Esophagus squamous epithelium (tissue), 5 donors: Measurements from ENCODE around the gene PNPLA8. TPM values are rescaled to one million over a fixed set of nuclear protein-coding genes. Genes with fewer than 3 reads are reported as not detected.

Experiments used
- DNase-seq: peaks from one replicate; lab custom pipeline; 2025; lab: John Stamatoyannopoulos, UW
- H3K27ac ChIP-seq, 4 donors: fragments of 200-600 bp; sonication (generic); one replicate each; pipeline ENCODE4 v1.5.1; 2016 to 2019; ENCODE audit warnings: mild to moderate bottlenecking in 1 of 4
- H3K27me3 ChIP-seq, 4 donors: fragments of 200-600 bp; sonication (generic); 1 replicate in 3 of 4; 2 replicates in 1 of 4; pipeline versions ENCODE4 v1.5.1 to v1.6.0; 2017 to 2021; ENCODE audit warnings: antibody characterized with exemption in 1 of 4
- H3K36me3 ChIP-seq, 3 donors: fragments of 200-600 bp; sonication (generic); one replicate each; pipeline ENCODE4 v1.5.1; 2016 to 2019
- H3K4me1 ChIP-seq, 3 donors: fragments of 200-600 bp; sonication (generic); one replicate each; pipeline ENCODE4 v1.5.1; 2017 to 2019
- H3K4me3 ChIP-seq, 4 donors: fragments of 200-600 bp; sonication (generic); 1 replicate in 3 of 4; 2 replicates in 1 of 4; pipeline ENCODE4 v1.5.1; 2016 to 2019; ENCODE audit warnings: mild to moderate bottlenecking in 2 of 4, moderate library complexity in 1 of 4
- H3K9me3 ChIP-seq, 3 donors: fragments of 200-600 bp; sonication (generic); one replicate each; pipeline ENCODE4 v1.5.1; 2016 to 2019
- POLR2A ChIP-seq, 4 donors: fragments of 450-650 bp; IDR thresholded peaks; one replicate each; pipeline ENCODE4 v1.6.1; 2017; ENCODE audit warnings: antibody characterized with exemption in 4 of 4, mild to moderate bottlenecking in 4 of 4, moderate library complexity in 3 of 4
- WGBS, 2 donors: methylation state at CpG; one replicate each; pipeline ENCODE4 v1.1.5; 2018; 5-methylcytosine and 5-hydroxymethylcytosine counted together
- intact Hi-C: fragments of 100-400 bp; cut with DNase I; formaldehyde crosslinking; loops from one replicate; pipeline ENCODE4 v1.15.0; 2022
- total RNA-seq, 4 donors: library from RNA; depleted of rRNA; stranded (reverse); fragments of >200 nt; gene quantifications; one replicate each; pipeline ENCODE4 v1.1.0, GENCODE V29; 2016
- TF ChIP-seq, protein P1 (sequence below), 6 experiments: fragments of 450-650 bp in 4 of 6; fragments of 200-600 bp in 2 of 6; sonication (generic) in 2 of 6; IDR thresholded peaks; one replicate each; pipeline ENCODE4 v1.5.1; 2016 to 2019; ENCODE audit warnings: antibody characterized with exemption in 6 of 6, mild to moderate bottlenecking in 4 of 6, moderate library complexity in 4 of 6
- donor health status: DM: yes; HTN: yes; CAD: no.

Gene PNPLA8
- total RNA-seq, 4 donors from 2014 or later = 15.8 to 30.7 (median 25.7) TPM

DNA sequence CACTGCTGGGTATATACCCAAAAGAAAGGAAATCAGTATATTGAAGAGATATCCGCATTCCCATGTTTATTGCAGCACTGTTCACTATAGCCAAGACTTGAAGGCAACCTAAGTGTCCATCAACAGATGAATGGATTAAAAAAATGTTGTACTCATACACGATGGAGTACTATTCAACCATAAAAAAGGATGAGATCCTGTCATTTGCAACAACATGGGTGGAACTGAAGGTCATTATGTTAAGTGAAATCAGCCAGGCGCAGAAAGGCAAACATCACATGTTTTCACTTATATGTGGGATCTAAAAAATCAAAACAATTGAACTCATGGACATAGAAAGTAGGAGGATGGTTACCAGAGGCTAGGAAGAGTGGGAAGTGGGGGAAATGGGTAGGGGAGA lies 89.0 kb downstream of the PNPLA8 start:
- no peaks in the 10 kb centered on the region for H3K9me3 ChIP-seq
- H3K4me1 ChIP-seq = no peaks in the 10 kb centered on the region
- intact Hi-C loops = no loop called here
- no peaks in the 10 kb centered on the region for H3K27me3 ChIP-seq
- H3K36me3 ChIP-seq = no peaks in the 10 kb centered on the region
- TF ChIP-seq, protein P1, sequence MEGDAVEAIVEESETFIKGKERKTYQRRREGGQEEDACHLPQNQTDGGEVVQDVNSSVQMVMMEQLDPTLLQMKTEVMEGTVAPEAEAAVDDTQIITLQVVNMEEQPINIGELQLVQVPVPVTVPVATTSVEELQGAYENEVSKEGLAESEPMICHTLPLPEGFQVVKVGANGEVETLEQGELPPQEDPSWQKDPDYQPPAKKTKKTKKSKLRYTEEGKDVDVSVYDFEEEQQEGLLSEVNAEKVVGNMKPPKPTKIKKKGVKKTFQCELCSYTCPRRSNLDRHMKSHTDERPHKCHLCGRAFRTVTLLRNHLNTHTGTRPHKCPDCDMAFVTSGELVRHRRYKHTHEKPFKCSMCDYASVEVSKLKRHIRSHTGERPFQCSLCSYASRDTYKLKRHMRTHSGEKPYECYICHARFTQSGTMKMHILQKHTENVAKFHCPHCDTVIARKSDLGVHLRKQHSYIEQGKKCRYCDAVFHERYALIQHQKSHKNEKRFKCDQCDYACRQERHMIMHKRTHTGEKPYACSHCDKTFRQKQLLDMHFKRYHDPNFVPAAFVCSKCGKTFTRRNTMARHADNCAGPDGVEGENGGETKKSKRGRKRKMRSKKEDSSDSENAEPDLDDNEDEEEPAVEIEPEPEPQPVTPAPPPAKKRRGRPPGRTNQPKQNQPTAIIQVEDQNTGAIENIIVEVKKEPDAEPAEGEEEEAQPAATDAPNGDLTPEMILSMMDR (IDR thresholded peaks at IDR 0.05) = no peak
- H3K27ac ChIP-seq = no peak overlapping the region
- DNase-seq = no peak
- 83 to 87% methylated on average over 3 of the region's 3 CpGs for WGBS, 2 donors
- no peak overlapping the region for H3K4me3 ChIP-seq

GRCh38 chr7:108434010-108434409 lies 91.9 kb downstream of the PNPLA8 start:
- H3K27me3 ChIP-seq = no peaks in the 10 kb centered on the region
- intact Hi-C loops = no loop called here
- H3K4me3 ChIP-seq = no peak overlapping the region
- H3K27ac ChIP-seq = no peak overlapping the region
- no peaks in the 10 kb centered on the region for H3K4me1 ChIP-seq
- WGBS, 2 donors = 61 to 65% methylated on average over 2 of the region's 2 CpGs
- H3K36me3 ChIP-seq = no peaks in the 10 kb centered on the region
- TF ChIP-seq POLR2A (IDR thresholded peaks at IDR 0.05) = no peak
- TF ChIP-seq, protein P1 (IDR thresholded peaks at IDR 0.05) = no peak
- no peaks in the 10 kb centered on the region for H3K9me3 ChIP-seq
- no peak for DNase-seq

GRCh38 chr7:108431099-108431498 lies 94.8 kb downstream of the PNPLA8 start:
- no peaks in the 10 kb centered on the region for H3K27me3 ChIP-seq
- H3K4me1 ChIP-seq = no peaks in the 10 kb centered on the region
- TF ChIP-seq, protein P1 (IDR thresholded peaks at IDR 0.05) = no peak
- no peak for TF ChIP-seq POLR2A (IDR thresholded peaks at IDR 0.05)
- DNase-seq = no peak
- intact Hi-C loops = no loop called here
- WGBS, 2 donors = 29 to 43% methylated on average over 1 of the region's 1 CpG
- H3K4me3 ChIP-seq = no peak overlapping the region
- no peak overlapping the region for H3K27ac ChIP-seq
- H3K36me3 ChIP-seq = no peaks in the 10 kb centered on the region
- H3K9me3 ChIP-seq = no peaks in the 10 kb centered on the region

DNA sequence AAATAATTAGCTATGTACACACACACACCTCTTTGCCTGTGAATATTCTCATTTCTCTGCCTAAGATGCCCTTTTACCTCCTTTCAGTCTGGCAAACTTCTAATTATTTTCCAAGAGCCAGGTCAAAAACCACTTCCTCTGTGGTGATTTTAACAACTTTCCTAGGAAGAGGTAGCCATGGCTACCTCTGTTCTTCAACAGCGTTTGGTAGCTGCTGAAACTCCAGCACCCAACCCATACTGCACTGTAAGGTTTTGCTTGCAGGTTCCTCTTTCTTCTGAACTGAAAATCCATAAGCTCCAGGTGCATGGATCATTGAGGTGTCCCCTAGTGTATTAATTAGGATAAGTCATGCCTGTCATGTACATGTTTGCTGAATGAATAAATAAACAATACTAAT lies 95.3 kb downstream of the PNPLA8 start:
- H3K36me3 ChIP-seq = no peaks in the 10 kb centered on the region
- no peaks in the 10 kb centered on the region for H3K27me3 ChIP-seq
- WGBS, 2 donors = 50 to 54% methylated on average over 1 of the region's 1 CpG
- no peaks in the 10 kb centered on the region for H3K9me3 ChIP-seq
- no peaks in the 10 kb centered on the region for H3K4me1 ChIP-seq
- no peak for TF ChIP-seq POLR2A (IDR thresholded peaks at IDR 0.05)
- TF ChIP-seq, protein P1 (IDR thresholded peaks at IDR 0.05) = no peak
- no peak overlapping the region for H3K27ac ChIP-seq
- intact Hi-C loops = no loop called here
- no peak for DNase-seq
- H3K4me3 ChIP-seq = no peak overlapping the region

- H3K9me3 ChIP-seq = no peaks in the 10 kb centered on the region
- WGBS, 2 donors = 24 to 35% methylated on average over 1 of the region's 1 CpG
- H3K27me3 ChIP-seq = peaks cover 0 to 5% (median 0%) of the 10 kb centered on the region in 4 donors
- TF ChIP-seq POLR2A (IDR thresholded peaks at IDR 0.05) = no peak
- TF ChIP-seq, protein P1 (IDR thresholded peaks at IDR 0.05) = no peak
- no peaks in the 10 kb centered on the region for H3K4me1 ChIP-seq
- no peak overlapping the region for H3K4me3 ChIP-seq
- intact Hi-C loops = no loop called here
- no peaks in the 10 kb centered on the region for H3K36me3 ChIP-seq
- H3K27ac ChIP-seq = no peak overlapping the region
- no peak for DNase-seq
Measured at GRCh38 chr7:108427766-108428165, 98.2 kb downstream of the PNPLA8 start.
